Panc1 (cell line): ENCODE data around the gene ARG2. TPM values are rescaled to one million over a fixed set of nuclear protein-coding genes. Genes with fewer than 3 reads are reported as not detected.

Experiments used
- ATAC-seq: fragments of 200-7000 bp; cut with Tn5 transposase; 2 replicates; pipeline ENCODE4 v1.9.1; 2020; ENCODE audit warnings: mild to moderate bottlenecking, moderate library complexity
- BruUV-seq: library from RNA; stranded (reverse); fragments of 400-500 nt; replicated peaks from 2 replicates; lab custom pipeline; 2021; lab: Mats Ljungman, UMichigan
- CTCF ChIA-PET: fragments of 300-600 bp; sonication (Branson Sonifier 250); formaldehyde crosslinking; loops from one replicate; lab custom pipeline; 2022; ENCODE audit warnings: antibody characterized with exemption; lab: Charles Lee
- POLR2A ChIA-PET: fragments of 300-600 bp; sonication (Branson Sonifier 250); formaldehyde crosslinking; loops from one replicate; lab custom pipeline; 2022; ENCODE audit warnings: antibody characterized with exemption; lab: Charles Lee
- DNase-seq: peaks from one replicate; pipeline ENCODE4 v3.0.0-alpha.2; 2010; ENCODE audit warnings: low read depth, low spot score
- H3K27ac ChIP-seq: 2 replicates; pipeline ENCODE4 v1.5.1; 2011; ENCODE audit warnings: mild to moderate bottlenecking, low read length, inconsistent platforms
- H3K27me3 ChIP-seq: fragments of 200-500 bp; sonication (Bioruptor generic); 2 replicates; pipeline ENCODE4 v1.6.0; 2014; ENCODE audit warnings: low read length, inconsistent platforms; ENCODE audit not compliant: control insufficient read depth, insufficient read depth
- H3K36me3 ChIP-seq: fragments of 200-500 bp; sonication (Bioruptor generic); 2 replicates; pipeline ENCODE4 v1.5.1; 2014; ENCODE audit warnings: inconsistent platforms, mild to moderate bottlenecking, low read length, moderate library complexity; ENCODE audit not compliant: control insufficient read depth, insufficient read depth
- H3K4me1 ChIP-seq: 2 replicates; pipeline ENCODE4 v1.5.1; 2011; ENCODE audit warnings: inconsistent platforms, mild to moderate bottlenecking, low read length, moderate library complexity; ENCODE audit not compliant: control insufficient read depth, insufficient read depth
- H3K4me3 ChIP-seq, 2 experiments: 2 replicates each; pipeline ENCODE4 v1.5.1; 2011 to 2012; ENCODE audit warnings: low read depth in 2 of 2, low read length in 2 of 2, mild to moderate bottlenecking in 2 of 2, inconsistent platforms in 1 of 2, moderate library complexity in 1 of 2
- H3K9me3 ChIP-seq: fragments of 200-500 bp; sonication (Bioruptor generic); 2 replicates; pipeline ENCODE4 v1.5.1; 2014; ENCODE audit warnings: low read depth, mild to moderate bottlenecking, inconsistent platforms, low read length, moderate library complexity; ENCODE audit not compliant: control insufficient read depth, insufficient read depth
- POLR2AphosphoS5 ChIP-seq: IDR thresholded peaks from 2 replicates; pipeline ENCODE4 v1.6.1; 2012; ENCODE audit warnings: mild to moderate bottlenecking, low read depth, low read length, moderate library complexity
- SIN3A ChIP-seq: IDR thresholded peaks from 2 replicates; pipeline ENCODE4 v1.6.1; 2012; ENCODE audit warnings: low read depth, mild to moderate bottlenecking, low read length, moderate library complexity, borderline replicate concordance; ENCODE audit not compliant: insufficient read depth
- TCF7L2 ChIP-seq: IDR thresholded peaks from 2 replicates; pipeline ENCODE4 v1.6.1; 2011; ENCODE audit warnings: mild to moderate bottlenecking, low read depth, low read length, inconsistent platforms
- in situ Hi-C: cut with HindIII; loops from 2 replicates; pipeline ENCODE4 v1.10.0; 2016; ENCODE audit warnings: low sequenced_read_pairs, low pct_unique_long_range_greater_than_20kb
- intact Hi-C: fragments of 100-400 bp; cut with micrococcal nuclease; formaldehyde crosslinking; loops from one replicate; pipeline ENCODE4 v1.10.0; 2022; ENCODE audit not compliant: unreplicated experiment
- total RNA-seq: library from RNA; stranded (reverse); gene quantifications from one replicate; pipeline ENCODE4 v1.2.1, GENCODE V29; 2021; ENCODE audit not compliant: unreplicated experiment
- TF ChIP-seq, protein P1 (sequence below), 2 experiments: IDR thresholded peaks; 2 replicates each; pipeline ENCODE4 v1.6.1; 2011 to 2012; ENCODE audit warnings: low read depth in 2 of 2, control low read depth in 1 of 2, low read length in 1 of 2, mild to moderate bottlenecking in 1 of 2, moderate library complexity in 1 of 2; ENCODE audit not compliant: insufficient read depth in 1 of 2
- TF ChIP-seq, protein P2 (sequence below): fragments of 450-650 bp; IDR thresholded peaks from 2 replicates; pipeline ENCODE4 v1.5.1; 2017; ENCODE audit warnings: mild to moderate bottlenecking

ARG2 gene
- total RNA-seq, 1 experiment from 2014 or later, result 1.1 TPM

DNA sequence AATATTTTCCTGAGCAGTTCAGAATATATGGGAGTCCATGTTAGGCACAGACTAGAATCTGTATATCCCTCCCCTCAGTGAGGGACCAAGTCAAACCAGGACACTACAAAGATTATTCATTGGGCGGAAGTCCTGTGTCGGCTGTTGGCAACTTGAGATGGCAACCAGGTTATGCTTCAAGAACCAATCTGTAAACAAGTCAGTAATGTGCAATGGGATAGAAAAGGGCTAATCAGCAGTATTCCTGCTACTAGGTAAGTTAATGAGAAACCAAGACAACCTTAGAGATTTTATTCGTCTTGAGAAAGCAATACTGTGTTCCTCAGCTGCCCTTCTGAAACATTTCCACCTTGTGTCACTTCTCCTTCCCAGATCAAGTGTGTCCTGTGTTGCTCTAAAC is 26.4 kb downstream of the ARG2 start:
- TF ChIP-seq TCF7L2, result no peak
- no peak for DNase-seq
- BruUV-seq, result no TSS peak

DNA sequence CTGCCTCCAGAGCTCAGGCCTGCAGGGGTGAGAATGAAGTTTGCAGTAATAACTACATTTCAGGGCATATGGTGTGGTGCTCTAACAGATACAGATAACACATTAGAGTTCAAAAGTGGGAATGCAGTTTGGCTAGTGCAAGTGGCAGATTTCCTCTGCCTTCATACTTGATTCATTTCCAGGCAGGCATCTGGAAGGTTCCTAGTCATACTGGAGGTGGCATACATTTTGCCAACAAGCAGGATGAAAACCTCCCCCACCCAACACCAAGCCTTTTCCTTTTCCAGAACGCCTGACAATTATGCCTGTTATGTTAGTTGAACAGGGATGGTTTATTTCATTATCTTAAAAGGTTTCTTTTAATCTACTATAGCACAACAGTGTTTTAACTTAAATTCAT is 30.4 kb downstream of the ARG2 start:
- ChIA-PET CTCF (no interaction called here), POLR2A (no interaction called here)
- ATAC-seq (no peak), DNase-seq (no peak)
- H3K27me3 ChIP-seq, result no peaks in the 10 kb centered on the region
- BruUV-seq, result no TSS peak
- in situ Hi-C loops, result no loop called here
- no peaks in the 10 kb centered on the region for H3K9me3 ChIP-seq
- peaks cover 13% of the 10 kb centered on the region for H3K36me3 ChIP-seq
- H3K4me1 ChIP-seq, result no peaks in the 10 kb centered on the region
- TF ChIP-seq, protein P1, sequence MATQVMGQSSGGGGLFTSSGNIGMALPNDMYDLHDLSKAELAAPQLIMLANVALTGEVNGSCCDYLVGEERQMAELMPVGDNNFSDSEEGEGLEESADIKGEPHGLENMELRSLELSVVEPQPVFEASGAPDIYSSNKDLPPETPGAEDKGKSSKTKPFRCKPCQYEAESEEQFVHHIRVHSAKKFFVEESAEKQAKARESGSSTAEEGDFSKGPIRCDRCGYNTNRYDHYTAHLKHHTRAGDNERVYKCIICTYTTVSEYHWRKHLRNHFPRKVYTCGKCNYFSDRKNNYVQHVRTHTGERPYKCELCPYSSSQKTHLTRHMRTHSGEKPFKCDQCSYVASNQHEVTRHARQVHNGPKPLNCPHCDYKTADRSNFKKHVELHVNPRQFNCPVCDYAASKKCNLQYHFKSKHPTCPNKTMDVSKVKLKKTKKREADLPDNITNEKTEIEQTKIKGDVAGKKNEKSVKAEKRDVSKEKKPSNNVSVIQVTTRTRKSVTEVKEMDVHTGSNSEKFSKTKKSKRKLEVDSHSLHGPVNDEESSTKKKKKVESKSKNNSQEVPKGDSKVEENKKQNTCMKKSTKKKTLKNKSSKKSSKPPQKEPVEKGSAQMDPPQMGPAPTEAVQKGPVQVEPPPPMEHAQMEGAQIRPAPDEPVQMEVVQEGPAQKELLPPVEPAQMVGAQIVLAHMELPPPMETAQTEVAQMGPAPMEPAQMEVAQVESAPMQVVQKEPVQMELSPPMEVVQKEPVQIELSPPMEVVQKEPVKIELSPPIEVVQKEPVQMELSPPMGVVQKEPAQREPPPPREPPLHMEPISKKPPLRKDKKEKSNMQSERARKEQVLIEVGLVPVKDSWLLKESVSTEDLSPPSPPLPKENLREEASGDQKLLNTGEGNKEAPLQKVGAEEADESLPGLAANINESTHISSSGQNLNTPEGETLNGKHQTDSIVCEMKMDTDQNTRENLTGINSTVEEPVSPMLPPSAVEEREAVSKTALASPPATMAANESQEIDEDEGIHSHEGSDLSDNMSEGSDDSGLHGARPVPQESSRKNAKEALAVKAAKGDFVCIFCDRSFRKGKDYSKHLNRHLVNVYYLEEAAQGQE (IDR thresholded peaks at IDR 0.05; ENCODE audit: insufficient read depth in 1 of 2, low read depth in 2 of 2, low read length in 1 of 2), result no peak
- TF ChIP-seq POLR2AphosphoS5 (no peak), TCF7L2 (no peak), SIN3A (no peak)
- TF ChIP-seq, protein P2, sequence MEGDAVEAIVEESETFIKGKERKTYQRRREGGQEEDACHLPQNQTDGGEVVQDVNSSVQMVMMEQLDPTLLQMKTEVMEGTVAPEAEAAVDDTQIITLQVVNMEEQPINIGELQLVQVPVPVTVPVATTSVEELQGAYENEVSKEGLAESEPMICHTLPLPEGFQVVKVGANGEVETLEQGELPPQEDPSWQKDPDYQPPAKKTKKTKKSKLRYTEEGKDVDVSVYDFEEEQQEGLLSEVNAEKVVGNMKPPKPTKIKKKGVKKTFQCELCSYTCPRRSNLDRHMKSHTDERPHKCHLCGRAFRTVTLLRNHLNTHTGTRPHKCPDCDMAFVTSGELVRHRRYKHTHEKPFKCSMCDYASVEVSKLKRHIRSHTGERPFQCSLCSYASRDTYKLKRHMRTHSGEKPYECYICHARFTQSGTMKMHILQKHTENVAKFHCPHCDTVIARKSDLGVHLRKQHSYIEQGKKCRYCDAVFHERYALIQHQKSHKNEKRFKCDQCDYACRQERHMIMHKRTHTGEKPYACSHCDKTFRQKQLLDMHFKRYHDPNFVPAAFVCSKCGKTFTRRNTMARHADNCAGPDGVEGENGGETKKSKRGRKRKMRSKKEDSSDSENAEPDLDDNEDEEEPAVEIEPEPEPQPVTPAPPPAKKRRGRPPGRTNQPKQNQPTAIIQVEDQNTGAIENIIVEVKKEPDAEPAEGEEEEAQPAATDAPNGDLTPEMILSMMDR, result no peak
- no peak overlapping the region for H3K27ac ChIP-seq
- H3K4me3 ChIP-seq, result no peak overlapping the region
- intact Hi-C loops, result no loop called here

More for the DNA sequence above, 26.4 kb downstream of the ARG2 start:
- Histone ChIP-seq H3K9me3 (no peaks in the 10 kb centered on the region), H3K36me3 (peaks cover 10% of the 10 kb centered on the region), H3K27ac (no peak overlapping the region), H3K4me1 (no peaks in the 10 kb centered on the region), H3K4me3 (no peak overlapping the region), H3K27me3 (no peaks in the 10 kb centered on the region)
- ChIA-PET CTCF (no interaction called here), POLR2A (no interaction called here)
- in situ Hi-C loops, result no loop called here
- intact Hi-C loops, result no loop called here
- no peak for ATAC-seq

DNA sequence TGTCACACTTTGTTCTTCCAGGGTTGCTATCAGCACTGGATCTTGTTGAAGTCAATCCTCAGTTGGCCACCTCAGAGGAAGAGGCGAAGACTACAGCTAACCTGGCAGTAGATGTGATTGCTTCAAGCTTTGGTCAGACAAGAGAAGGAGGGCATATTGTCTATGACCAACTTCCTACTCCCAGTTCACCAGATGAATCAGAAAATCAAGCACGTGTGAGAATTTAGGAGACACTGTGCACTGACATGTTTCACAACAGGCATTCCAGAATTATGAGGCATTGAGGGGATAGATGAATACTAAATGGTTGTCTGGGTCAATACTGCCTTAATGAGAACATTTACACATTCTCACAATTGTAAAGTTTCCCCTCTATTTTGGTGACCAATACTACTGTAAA is 31.0 kb downstream of the ARG2 start:
- H3K27me3 ChIP-seq, result no peaks in the 10 kb centered on the region
- DNase-seq, result no peak
- in situ Hi-C loops (no loop called here), intact Hi-C loops (no loop called here)
- BruUV-seq, result no TSS peak
- H3K4me1 ChIP-seq, result no peaks in the 10 kb centered on the region
- ChIA-PET CTCF (no interaction called here), POLR2A (no interaction called here)
- H3K4me3 ChIP-seq, result no peak overlapping the region
- H3K27ac ChIP-seq, result no peak overlapping the region
- peaks cover 13% of the 10 kb centered on the region for H3K36me3 ChIP-seq
- ATAC-seq, result no peak
- no peaks in the 10 kb centered on the region for H3K9me3 ChIP-seq
- TF ChIP-seq, protein P2, result no peak
- no peak for TF ChIP-seq TCF7L2
- TF ChIP-seq, protein P1 (IDR thresholded peaks at IDR 0.05; ENCODE audit: insufficient read depth in 1 of 2, low read depth in 2 of 2, low read length in 1 of 2), result no peak
- TF ChIP-seq POLR2AphosphoS5, result no peak
- TF ChIP-seq SIN3A, result no peak
